ENCODE data around the gene F8. TPM values are rescaled to one million over a fixed set of nuclear protein-coding genes. Genes with fewer than 3 reads are reported as not detected.

F8 gene
- total RNA-seq, 1 experiment from 2014 or later = 12.4 TPM

DNA sequence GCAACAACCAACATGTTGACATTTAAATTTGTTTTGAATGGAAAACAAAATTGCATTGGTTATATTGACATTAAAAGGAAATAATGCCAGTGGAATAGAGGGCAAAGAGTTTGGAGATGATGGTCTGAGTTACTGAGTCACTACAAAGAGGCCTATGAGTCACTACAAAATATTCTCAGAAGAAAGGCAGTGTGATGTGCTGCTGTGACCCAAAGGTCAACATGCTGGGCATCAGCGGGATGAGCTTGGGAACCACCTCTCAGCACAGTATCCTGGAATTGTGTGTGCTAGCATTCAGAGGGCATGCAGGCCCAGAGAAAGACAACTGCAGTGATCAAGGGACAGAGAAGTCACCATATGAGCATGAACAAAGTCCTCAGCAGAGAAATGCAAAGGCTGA, 45.6 kb upstream of the F8 start:
- TF ChIP-seq TCF7L2 (IDR thresholded peaks at IDR 0.05; ENCODE audit: low read depth, low read length) = no peak
- TF ChIP-seq, protein P1, sequence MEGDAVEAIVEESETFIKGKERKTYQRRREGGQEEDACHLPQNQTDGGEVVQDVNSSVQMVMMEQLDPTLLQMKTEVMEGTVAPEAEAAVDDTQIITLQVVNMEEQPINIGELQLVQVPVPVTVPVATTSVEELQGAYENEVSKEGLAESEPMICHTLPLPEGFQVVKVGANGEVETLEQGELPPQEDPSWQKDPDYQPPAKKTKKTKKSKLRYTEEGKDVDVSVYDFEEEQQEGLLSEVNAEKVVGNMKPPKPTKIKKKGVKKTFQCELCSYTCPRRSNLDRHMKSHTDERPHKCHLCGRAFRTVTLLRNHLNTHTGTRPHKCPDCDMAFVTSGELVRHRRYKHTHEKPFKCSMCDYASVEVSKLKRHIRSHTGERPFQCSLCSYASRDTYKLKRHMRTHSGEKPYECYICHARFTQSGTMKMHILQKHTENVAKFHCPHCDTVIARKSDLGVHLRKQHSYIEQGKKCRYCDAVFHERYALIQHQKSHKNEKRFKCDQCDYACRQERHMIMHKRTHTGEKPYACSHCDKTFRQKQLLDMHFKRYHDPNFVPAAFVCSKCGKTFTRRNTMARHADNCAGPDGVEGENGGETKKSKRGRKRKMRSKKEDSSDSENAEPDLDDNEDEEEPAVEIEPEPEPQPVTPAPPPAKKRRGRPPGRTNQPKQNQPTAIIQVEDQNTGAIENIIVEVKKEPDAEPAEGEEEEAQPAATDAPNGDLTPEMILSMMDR (IDR thresholded peaks at IDR 0.05) = no peak
- no peak for TF ChIP-seq POLR2AphosphoS5 (IDR thresholded peaks at IDR 0.05; ENCODE audit: low read depth, low read length)
- TF ChIP-seq SIN3A (IDR thresholded peaks at IDR 0.05; ENCODE audit: borderline replicate concordance, insufficient read depth, low read depth, low read length) = no peak
- TF ChIP-seq REST (IDR thresholded peaks at IDR 0.05; ENCODE audit: insufficient read depth in 1 of 2, low read depth in 2 of 2, low read length in 1 of 2) = no peak
- no peak for DNase-seq (ENCODE audit: low read depth, low spot score)
- CTCF ChIA-PET = interaction anchor here (0.8 kb wide), 1 partner anchor 88 kb away, joined by 4 read pairs; no protein-coding TSS in a partner anchor
- POLR2A ChIA-PET = no interaction called here
- intact Hi-C loops (cut with micrococcal nuclease; ENCODE audit: unreplicated experiment) (no loop called here), in situ Hi-C loops (cut with HindIII; ENCODE audit: low pct_unique_long_range_greater_than_20kb, low sequenced_read_pairs) (no loop called here)
- no peaks in the 10 kb centered on the region for H3K9me3 ChIP-seq (ENCODE audit: control insufficient read depth, insufficient read depth, low read depth, low read length)
- no peaks in the 10 kb centered on the region for H3K27me3 ChIP-seq (ENCODE audit: control insufficient read depth, insufficient read depth, low read length)
- no peak overlapping the region for H3K4me3 ChIP-seq (ENCODE audit: low read depth in 2 of 2, low read length in 2 of 2)
- H3K27ac ChIP-seq (ENCODE audit: low read length) = no peak overlapping the region; the same call in 1 of the 2 replicates
- BruUV-seq (replicated peaks) = no TSS peak
- H3K4me1 ChIP-seq (ENCODE audit: control insufficient read depth, insufficient read depth, low read length) = peaks cover 25% of the 10 kb centered on the region
- no peak for ATAC-seq
- peaks cover 6% of the 10 kb centered on the region for H3K36me3 ChIP-seq (ENCODE audit: control insufficient read depth, insufficient read depth, low read length)

GRCh38 chrX:155065035-155065734, 42.7 kb upstream of the F8 start:
- Histone ChIP-seq H3K27me3 (ENCODE audit: control insufficient read depth, insufficient read depth, low read length) (no peaks in the 10 kb centered on the region), H3K4me3 (ENCODE audit: low read depth in 2 of 2, low read length in 2 of 2) (no peak overlapping the region), H3K36me3 (ENCODE audit: control insufficient read depth, insufficient read depth, low read length) (peaks cover 11% of the 10 kb centered on the region), H3K27ac (ENCODE audit: low read length) (no peak overlapping the region), H3K4me1 (ENCODE audit: control insufficient read depth, insufficient read depth, low read length) (peaks cover 19% of the 10 kb centered on the region), H3K9me3 (ENCODE audit: control insufficient read depth, insufficient read depth, low read depth, low read length) (no peaks in the 10 kb centered on the region)
- no TSS peak for BruUV-seq (replicated peaks)
- in situ Hi-C loops (cut with HindIII; ENCODE audit: low pct_unique_long_range_greater_than_20kb, low sequenced_read_pairs) = no loop called here
- POLR2A ChIA-PET = no interaction called here
- intact Hi-C loops (cut with micrococcal nuclease; ENCODE audit: unreplicated experiment) = no loop called here
- DNase-seq (ENCODE audit: low read depth, low spot score) = no peak
- CTCF ChIA-PET = no interaction called here
- TF ChIP-seq SIN3A (IDR thresholded peaks at IDR 0.05; ENCODE audit: borderline replicate concordance, insufficient read depth, low read depth, low read length) = no peak
- no peak for TF ChIP-seq TCF7L2 (IDR thresholded peaks at IDR 0.05; ENCODE audit: low read depth, low read length)
- TF ChIP-seq, protein P1 (IDR thresholded peaks at IDR 0.05) = no peak
- TF ChIP-seq POLR2AphosphoS5 (IDR thresholded peaks at IDR 0.05; ENCODE audit: low read depth, low read length) = no peak
- TF ChIP-seq REST (IDR thresholded peaks at IDR 0.05; ENCODE audit: insufficient read depth in 1 of 2, low read depth in 2 of 2, low read length in 1 of 2) = no peak
- ATAC-seq = no peak
